NOMO-1 treated with dmso at 0.1 percent for 144 hours (cell line): ENCODE measurements around the gene DECR2.
"Not testable (repeated sequence)": the region's sequence is repeated elsewhere in the genome, so short reads cannot be mapped to it uniquely, and the experiment has no call there.

Source experiments
- DNase-seq: peaks from one replicate; lab custom pipeline; 2025; ENCODE audit not compliant: unreplicated experiment; lab: John Stamatoyannopoulos, UW

The DECR2 gene

DNA sequence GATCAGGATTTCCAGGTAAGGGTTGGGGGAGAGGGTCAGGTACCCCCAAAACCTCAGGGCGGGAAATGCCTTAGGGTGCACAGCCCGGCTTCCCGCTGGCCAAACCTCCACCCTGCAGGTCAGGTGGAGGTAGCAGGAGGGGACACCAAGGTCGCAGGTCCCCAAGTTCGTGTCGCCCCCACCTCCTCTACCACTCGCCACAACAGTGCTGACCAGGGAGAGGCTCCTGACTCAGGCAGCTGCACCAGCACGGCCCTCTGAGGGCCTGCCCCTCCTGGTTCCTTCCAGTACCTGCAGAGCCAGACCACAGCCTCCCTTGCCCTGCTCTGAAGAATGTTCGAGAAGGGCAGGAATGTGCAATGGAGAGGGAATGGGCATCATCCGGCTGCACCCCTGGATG lies 35.2 kb upstream of the DECR2 start:
- DNase-seq: no peak

DNA sequence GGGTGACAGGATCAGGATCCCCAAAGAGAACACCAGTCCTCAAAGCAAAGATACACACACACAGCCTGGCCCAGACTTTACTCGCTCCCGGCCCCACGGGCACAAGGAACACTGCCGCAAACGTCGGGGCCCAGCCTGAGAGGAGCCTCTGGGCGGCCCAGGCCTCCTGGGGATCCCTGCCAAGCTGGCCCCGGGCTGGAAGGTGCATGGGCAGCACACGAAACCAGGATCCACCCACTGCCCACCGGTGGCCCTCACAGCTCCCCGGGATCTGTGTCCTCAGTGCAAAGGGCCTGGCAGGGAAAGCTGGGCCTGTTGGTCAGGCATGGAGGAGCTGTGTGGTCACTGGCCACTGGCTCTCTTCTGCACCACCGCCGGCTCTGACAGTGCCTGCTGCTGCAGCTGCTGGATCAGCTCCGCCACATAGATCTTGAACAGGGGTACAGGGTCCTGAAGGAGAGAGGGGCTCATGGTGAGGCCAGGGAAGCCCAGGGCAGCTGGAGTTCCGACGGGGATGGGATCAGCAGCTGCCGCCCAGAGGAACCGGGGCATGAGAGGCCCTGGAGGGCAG lies 34.3 kb upstream of the DECR2 start:
- DNase-seq: no peak

DNA sequence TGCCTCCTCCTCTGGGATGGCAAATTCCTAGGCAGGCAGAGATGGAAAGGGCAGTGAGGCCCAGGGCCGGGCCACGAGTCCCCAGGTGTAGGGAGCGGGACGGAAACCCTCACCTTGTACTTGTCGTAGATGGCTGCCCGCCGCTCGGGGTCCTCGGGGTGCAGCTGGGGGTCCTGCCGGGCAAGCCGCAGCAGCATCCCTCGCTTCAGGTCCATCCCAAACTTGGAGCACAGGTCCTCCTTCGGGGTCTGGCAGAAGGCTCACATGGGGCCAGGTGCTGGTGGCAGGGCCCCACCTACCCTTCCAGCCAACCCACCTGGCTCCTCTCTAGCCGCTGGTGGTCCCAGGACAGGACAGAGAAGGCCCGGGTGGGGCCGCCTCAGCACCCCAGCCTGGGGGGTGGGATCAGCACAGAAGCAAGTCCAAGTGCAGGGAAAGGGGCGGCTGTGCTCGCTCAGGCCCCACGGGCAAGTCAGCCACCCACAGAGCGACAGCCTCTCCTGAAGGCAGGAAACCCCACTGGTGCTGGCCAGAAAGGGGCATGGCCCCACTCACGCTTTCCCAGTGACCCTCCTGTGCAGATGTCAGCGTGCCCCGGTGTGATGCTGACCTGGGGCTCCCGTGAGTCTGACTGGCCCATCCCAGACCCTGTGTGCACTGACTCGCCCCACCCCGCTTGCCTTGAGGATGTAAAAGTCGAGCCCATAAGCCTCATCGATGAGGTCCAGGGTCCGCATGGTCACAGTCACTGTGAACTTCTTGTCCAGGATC lies 33.1 kb upstream of the DECR2 start:
- DNase-seq: no peak

DNA sequence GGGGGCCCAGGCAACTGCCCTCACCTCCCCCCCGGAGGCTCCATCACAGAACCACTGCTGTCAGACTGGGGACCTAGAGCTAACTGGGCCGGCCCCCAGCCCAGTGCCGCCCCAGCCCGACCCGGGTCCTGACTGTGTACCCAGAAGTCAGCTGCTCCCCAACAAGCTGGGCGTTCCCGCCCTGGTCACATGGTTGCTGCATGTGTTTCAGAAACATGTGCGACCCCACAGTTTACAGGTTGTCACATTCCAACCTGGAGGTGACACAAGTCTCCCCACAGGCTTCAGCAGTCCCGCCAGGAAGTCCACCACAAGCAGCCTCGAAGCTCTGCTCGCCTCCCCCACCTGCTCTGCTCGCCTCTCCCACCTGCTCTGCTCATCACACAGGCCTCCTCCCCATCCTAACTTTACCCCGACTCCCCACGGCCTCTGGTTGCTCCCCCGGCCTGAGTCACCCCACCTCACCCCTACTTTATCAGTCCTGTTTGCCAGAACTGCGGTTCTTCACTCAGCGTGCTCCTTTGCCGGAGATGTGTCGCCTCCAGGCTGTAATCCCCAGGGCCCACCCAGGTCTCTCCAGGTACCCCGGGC lies 32.3 kb upstream of the DECR2 start:
- no peak for DNase-seq

DNA sequence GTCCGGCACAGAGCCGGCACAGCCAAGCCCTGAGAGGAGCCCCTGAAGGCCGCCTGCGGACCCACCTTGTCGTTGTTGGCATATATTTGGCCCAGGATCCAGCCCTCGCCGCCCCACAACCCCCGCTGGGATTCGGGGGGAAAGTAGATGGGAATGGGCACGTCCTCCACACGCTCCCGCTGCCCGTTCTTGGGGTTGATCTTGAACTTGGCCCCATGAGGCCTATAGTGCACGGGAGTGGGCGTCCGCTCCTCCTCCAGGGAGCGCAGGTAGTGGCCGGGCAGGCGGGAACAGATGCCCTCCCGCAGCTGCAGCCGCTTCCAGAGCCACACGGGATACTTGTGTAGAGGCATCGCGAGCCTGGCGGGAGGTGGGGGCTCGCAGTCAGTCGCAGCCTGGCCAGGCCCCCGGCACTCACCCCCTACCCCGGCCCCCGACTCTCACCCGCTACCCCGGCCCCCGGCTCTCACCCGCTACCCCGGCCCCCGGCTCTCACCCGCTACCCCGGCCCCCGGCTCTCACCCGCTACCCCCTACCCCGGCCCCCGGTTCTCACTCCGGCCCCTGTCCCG lies 31.7 kb upstream of the DECR2 start:
- DNase-seq: no peak

DNA sequence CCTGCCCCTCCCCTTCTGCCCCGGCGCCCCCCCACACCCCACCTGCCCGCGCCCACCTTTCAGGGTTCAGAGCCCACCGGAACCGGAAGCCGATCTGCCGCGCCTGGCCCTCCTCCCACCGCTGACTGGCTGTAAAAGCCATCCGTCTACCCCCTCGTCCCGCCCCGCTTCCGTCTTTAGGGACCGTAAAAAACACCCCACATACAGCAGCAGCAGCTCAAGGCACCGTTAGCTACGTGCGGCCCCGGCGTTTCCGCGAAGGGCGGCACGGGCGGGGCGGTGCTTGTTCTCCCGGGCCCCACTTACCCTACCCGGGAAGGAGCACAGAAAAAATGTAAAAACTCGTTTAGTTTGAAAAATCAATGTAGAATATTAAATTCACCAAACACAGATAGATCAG lies 31.2 kb upstream of the DECR2 start, which contains the start of gene MRPL28:
MRPL28 (minus strand) TSS at position 96 of the 400 bp plus-strand sequence. CDS start 320 bp downstream, outside the sequence.
- DNase-seq: peak; percentile 95

DNA sequence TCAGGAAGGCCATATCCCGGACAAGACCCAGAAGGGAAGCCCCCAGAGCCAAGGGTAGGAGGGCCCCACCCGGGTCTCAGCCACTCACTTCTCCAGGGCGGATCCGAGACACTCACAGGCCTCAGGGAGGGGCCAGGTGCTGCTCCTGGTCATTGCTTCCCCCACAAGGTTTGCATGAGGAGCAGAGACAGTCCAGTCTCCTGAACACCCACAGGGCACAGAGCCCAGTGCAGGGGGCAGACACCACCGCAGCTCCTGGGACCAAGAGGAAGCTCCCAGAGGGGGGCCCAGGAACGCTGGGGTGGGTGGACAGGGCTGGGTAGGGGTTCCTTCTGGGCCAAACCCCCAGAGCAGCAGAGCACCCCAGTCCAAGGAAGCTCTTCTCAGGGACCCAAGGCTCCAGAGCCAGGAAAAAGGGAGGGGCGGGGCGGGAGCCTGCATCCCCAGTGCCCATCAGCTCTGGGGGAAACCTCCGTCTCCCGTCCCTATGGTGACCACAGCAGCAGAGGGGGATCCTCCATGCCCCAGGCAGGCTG lies 30.6 kb upstream of the DECR2 start:
- DNase-seq: no peak

DNA sequence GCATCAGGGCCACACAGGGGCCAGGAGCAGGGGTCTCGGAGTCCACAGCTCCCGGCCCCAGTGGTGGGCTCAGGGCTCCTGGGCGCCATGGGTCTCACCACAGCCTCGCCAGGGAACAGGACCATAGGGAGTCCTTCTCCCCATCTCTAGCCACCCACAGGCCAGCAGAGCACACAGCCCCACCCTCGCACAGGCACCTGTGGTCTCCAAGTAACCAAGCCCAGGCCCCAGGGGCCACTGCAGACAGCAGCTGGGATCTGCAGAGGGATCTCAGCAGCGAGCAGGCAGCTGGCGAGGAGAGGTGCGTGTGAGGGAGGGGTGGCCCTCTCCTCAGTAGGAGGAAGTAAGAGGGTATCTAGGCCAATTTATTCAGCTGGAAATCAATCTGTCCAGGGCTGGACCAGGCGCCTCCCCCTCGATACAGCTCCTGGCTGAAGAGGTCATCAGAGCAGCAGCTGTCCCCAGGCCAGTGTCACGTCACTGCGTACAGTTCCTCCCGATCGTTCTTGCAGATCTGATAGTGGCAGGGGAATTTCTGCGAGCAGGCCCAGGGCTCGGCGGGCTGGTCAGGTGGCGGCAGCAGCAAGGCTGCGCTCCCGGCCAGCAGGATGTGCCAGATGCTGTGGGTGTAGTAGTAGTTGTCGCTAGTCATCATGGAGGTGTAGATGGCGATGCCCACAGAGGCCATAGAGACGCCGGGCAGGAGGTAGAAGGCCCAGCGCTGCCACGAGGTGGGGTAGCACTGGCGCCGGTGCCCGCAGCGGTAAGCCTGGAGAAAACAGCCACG lies 30.0 kb upstream of the DECR2 start:
- DNase-seq: no peak

DNA sequence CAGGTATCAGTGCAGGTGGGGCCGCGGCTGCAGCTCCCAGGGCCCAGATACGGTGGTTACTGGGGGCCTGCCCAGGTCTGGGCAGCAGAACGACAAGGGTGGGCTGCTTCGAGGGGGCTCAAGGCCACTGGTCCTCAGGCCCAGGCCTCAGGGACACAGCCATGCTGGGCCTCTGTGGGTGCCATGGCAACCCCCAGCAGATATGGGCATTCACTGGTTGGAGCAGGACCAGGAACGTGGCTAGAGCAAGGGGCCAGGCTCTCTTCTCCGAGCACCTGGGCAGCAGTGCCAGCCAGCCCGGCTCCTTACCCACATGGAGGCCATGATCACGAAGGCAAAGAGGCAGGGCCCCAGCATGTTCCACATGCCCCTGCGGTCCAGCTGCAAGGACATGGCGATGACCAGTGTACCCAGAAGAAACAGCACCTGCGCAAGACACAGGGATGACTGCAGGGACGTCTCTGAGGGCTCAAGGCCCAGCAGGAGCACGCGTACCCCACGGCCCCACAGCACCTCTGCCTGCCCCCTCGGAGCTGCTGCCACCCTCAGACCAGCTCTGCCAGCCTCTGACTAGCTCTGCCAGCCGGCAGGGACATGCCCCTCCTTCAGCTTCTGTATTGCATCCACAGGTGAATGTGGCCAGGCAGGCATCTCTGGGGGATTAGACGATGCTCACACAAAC lies 29.2 kb upstream of the DECR2 start:
- no peak for DNase-seq

DNA sequence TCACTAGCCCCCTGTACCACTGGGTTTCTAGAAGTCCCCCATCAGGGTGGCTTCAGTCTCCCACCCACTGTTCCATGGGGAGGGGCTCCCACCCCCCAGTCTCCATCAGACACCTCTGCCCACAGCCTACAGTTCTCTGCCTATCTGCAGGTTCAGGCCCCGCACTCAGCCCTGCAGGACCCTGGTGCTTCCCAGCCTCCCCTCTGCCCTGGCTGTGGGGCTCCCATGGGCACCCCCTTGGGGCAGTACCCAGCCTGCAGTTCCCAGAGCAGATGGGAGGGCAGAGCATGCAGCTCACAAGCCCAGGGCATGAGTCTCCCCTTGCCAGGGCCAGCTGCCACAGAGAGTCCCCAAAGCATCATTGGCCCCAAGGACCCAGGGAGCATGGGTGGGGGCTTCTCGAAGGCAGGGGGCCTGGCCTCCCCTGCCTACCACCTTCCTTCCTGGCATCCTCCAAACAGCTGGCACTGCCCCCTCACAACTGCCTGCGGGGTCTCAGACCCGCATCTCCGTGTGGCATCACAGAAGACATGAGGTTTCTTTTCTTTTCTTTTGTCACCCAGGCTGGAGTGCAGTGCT lies 28.6 kb upstream of the DECR2 start:
- DNase-seq: no peak

DNA sequence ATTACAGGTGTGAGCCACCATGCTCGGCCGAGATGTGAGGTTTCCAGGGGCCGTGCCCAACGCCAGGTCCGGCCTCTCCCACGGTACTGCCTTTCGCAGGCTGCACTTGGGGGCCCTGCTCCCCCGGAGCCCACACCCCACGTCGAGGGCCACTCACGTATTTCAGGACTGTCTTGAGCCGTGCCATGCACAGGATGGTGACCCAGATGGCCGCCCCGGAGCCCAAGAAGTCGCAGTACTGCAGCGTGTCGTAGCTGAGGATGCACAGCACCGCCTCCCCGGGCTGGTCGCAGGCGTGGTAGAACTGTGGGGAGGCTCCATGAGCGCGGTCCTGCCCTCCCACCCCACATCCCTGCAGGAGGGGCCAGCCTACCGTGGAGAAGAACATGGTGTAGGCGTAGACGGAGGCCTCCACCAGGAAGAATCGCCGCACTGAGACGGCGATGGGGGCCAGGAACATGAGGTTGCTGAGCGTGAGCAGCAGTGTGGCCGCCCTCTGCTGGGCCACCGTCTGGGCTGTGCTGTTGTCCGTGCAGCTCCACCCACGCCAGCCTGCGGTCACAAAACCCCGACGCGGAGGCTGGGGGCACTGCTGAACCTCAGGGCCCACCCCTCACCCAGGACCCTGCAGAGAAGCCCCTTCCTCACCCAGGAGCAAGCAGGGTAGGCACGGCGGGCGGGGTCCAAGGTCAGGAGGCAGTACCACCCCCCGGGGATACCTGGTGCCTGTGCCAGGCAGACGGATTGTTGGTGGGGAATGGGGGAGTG lies 27.7 kb upstream of the DECR2 start:
- no peak for DNase-seq

DNA sequence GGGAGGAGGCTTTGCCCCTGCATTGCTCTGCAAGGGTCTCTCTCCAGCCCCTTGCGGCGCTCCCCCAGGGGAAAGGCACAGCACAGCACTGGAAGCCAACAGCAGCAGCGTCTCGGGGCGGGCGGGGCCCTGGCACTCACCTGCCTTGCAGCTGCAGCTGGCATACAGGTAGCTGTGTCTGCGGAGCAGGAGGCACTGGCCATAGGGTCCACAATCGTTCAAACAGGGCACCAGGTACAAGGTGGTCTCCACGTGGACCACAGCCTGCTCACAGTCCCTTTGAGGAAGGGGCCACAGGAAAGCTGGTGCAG lies 27.1 kb upstream of the DECR2 start:
- DNase-seq: no peak

DNA sequence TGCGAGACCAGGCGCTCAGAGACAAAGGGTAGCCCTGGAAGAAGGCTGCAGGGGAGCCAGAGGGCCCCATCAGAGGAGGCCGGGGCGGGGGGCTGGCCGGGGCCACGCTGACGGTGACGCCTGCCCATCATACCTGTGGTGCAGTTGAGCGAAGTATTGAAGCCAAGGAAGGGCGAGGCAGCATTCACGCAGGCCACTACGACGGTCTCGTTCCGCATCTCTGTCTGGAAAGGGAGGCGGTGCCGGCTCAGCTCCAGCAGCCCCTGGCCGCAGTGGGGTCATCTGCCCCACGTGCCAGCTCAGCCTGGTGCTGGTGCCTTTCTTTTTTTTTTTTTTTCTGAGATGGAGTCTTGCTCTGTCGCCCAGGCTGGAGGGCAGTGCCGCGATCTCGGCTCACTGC lies 26.5 kb upstream of the DECR2 start:
- no peak for DNase-seq

DNA sequence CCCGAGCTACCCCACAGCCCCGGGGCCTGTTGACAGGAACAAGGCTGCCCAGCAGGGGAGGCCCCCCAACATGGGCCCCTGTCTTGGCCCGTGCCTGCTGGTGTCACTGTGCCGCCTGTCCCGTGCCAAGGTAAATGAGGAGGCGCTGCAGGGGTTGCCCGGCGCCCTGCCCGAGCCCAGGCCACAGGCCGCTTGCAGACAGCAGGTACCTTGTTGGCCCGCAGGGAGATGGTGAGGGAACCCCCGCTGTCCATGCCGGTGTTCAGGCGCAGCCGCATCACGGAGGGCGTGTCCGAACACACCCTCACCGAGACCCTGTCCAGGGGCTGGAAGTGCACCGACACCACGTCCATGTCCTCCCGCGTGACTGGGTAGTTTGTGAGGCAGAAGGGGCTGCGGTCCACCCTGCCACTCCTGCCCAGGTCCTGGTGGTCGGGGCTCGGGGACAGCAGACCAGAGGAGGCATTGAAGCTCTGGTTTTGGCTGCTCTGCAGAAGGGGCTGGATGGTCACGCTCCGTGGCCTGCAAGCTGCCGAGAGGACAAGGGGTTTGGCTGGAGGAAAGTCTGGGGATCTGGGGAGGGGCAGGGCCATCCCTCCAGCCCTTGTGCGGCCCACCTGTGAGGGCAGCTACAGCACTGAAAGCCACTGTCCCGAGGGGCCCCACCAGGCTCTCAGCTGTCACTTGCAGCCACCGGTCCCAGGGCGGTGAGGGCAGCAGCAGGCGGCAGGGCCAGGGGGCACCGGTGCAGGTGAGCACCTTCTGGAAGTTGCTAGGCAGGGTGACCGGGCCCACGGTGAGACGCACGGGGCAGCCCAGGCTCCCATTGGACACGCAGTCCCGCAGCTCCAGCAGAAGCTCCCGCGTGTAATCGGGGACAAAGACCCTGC lies 25.5 kb upstream of the DECR2 start:
- DNase-seq: no peak

DNA sequence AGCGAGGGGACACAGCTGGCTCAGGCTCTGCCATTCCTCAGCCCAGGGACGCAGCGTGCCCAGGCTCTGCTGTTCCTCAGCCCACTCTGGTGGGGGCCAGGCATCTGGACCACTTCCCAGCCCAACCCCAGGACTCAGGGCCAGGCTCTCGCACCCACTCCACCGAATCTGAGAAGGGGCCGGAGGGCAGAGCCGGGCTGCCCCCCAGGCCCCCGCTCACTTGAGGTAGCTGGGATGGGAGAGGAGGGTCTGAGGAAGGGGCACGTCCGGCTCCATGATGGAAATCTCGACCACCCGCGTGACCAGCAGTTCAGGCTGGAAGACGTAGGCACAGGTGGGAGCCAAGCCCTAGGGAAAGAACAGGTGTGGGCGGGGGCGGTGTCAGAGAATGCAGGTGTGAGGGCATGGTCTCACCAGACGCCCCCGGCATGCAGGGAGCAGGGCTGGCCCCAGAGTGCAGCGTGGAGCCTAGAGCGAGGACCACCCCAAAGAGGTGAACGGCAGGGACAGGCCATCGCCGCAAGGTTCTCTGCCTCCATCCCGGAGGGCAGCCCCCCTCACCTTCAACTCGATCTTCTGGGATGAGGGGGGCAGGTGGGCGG lies 24.8 kb upstream of the DECR2 start:
- no peak for DNase-seq

DNA sequence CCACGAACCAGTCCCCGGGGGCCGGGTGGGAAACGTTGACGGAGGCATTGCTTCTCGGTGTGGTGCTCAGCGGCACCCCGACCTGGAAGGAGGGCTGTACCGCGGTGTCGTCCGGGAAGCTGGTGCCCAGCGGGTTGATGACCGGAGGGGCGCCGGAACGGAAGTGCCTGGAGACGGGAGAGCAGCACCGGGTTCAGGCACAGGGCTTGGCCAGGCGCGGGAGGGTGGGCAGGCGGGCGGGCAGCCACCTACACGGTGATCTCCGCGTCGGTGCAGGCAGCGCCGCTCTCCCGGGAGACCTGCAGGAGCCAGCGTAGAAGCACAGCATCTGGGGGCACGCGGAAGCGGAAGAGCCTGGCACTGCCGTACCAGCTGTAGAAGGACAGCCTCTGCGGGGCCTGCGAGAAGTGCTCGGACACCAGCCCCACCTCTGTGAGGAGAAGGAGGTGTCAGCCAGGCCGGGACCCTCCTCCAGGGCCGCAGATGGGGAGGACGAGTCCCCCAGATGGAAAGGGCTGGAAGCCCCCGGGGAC lies 24.2 kb upstream of the DECR2 start:
- no peak for DNase-seq

DNA sequence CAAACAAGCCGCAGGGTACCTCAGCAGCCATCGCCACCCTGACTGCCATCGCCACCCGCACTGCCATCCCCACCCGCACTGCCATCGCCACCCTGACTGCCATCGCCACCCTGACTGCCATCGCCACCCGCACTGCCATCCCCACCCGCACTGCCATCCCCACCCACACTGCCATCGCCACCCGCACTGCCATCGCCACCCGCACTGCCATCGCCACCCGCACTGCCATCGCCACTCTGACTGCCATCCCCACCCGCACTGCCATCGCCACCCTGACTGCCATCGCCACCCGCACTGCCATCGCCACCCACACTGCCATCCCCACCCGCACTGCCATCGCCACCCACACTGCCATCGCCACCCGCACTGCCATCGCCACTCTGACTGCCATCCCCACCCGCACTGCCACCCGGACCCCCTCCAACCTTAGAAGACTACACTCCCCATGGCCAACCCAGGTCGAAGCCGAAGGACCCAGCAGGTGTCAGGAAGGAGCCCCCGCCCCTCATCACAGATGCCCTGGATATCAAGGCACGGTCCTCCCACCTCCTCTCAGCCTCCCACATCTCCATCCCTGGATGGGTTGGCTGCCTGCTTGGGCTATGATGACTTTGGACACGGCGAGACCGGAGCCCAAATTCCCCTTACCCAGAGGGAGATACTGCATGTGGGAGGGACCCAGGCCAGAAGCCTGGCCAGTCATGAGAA lies 23.4 kb upstream of the DECR2 start:
- DNase-seq: not testable (repeated sequence)
